ENCODE measurements around the gene MAT2B. TPM values are rescaled to one million over a fixed set of nuclear protein-coding genes. Genes with fewer than 3 reads are reported as not detected.

The MAT2B gene
- total and polyA plus RNA-seq, 2 of the 8 experiments (the other 6 are each of a cell fraction or from before 2014, with no cell fraction given): 33.9 to 65.2 TPM

GRCh38 chr5:163463063-163463435, 42.4 kb upstream of the MAT2B start:
- Histone ChIP-seq H4K8ac (ENCODE audit: extremely low read depth, insufficient read depth, low read length) (no peak overlapping the region), H3K4me2 (ENCODE audit: insufficient read depth in 1 of 2, low read depth in 2 of 2, low read length in 2 of 2) (no peak overlapping the region), H3K36me3 (ENCODE audit: control insufficient read depth in 2 of 4, insufficient read depth in 4 of 4, low read length in 3 of 4) (peaks cover 2 to 37% (median 14%) of the 10 kb centered on the region in 4 experiments; a peak in 6 of 8 replicates), H2BK20ac (ENCODE audit: low read length) (no peak overlapping the region), H3K23ac (ENCODE audit: insufficient read length) (no peak overlapping the region), H2BK12ac (ENCODE audit: low read depth, low read length) (no peak overlapping the region), H3K79me2 (ENCODE audit: control insufficient read depth in 1 of 2, insufficient read depth in 2 of 2, low read length in 2 of 2) (peaks cover 5 to 38% of the 10 kb centered on the region in 2 experiments; a peak in 3 of 4 replicates), H2AFZ (ENCODE audit: low read length) (no peak overlapping the region), H3K56ac (replicated peaks; ENCODE audit: insufficient read length, low read depth, low read length) (no peak overlapping the region), H2BK5ac (ENCODE audit: low read depth, low read length) (no peak overlapping the region), H2BK15ac (ENCODE audit: low read length) (no peak overlapping the region), H4K5ac (ENCODE audit: insufficient read length, low read depth, low read length) (no peak overlapping the region), H3K9me3 (ENCODE audit: insufficient read depth in 2 of 2, low read depth in 1 of 2, low read length in 1 of 2) (no peaks in the 10 kb centered on the region), H2BK120ac (replicated peaks; ENCODE audit: low read depth, low read length) (no peak overlapping the region), H3K79me1 (ENCODE audit: low read depth, low read length) (no peaks in the 10 kb centered on the region; the same call in 1 of the 2 replicates), H3K4me1 (replicated peaks in 1 of 4; ENCODE audit: control insufficient read depth in 3 of 4, insufficient read depth in 4 of 4, low read length in 3 of 4) (peaks cover 0 to 7% (median 2%) of the 10 kb centered on the region in 4 experiments; a peak in 4 of 7 replicates), H4K20me1 (replicated peaks in 1 of 2; ENCODE audit: control insufficient read depth in 1 of 2, insufficient read depth in 2 of 2, low read length in 2 of 2) (no peaks in the 10 kb centered on the region), H3K4me3 (ENCODE audit: extremely low read depth in 1 of 4, insufficient read depth in 2 of 4, low read depth in 3 of 4, low read length in 4 of 4) (no peak overlapping the region), H3K14ac (ENCODE audit: insufficient read length) (no peak overlapping the region), H3K18ac (ENCODE audit: extremely low read depth, low read length) (no peak overlapping the region), H3K27me3 (replicated peaks in 1 of 4; ENCODE audit: control insufficient read depth in 3 of 4, extremely low read depth in 1 of 4, insufficient read depth in 3 of 4, low read length in 3 of 4) (no peaks in the 10 kb centered on the region), H3K23me2 (ENCODE audit: low read depth, low read length) (peaks cover 5% of the 10 kb centered on the region; the same call in 1 of the 2 replicates), H2AK5ac (ENCODE audit: low read depth, low read length) (no peak overlapping the region), H3K27ac (ENCODE audit: low read depth, low read length) (no peak overlapping the region), H4K91ac (replicated peaks; ENCODE audit: insufficient read length, low read length) (no peak overlapping the region), H3K9ac (replicated peaks in 1 of 4; ENCODE audit: extremely low read depth in 1 of 4, low read depth in 3 of 4, low read length in 3 of 4) (no peak overlapping the region), H3K4ac (replicated peaks; ENCODE audit: insufficient read length, low read depth, low read length) (no peak overlapping the region)
- FAIRE-seq (no peak), DNase-seq (ENCODE audit: low read depth in 1 of 2, low spot score in 2 of 2) (no peak)
- ChIA-PET CTCF (ENCODE audit: partially characterized antibody) (no interaction called here), POLR2A (ENCODE audit: partially characterized antibody) (interaction anchor here (0.7 to 9.6 kb wide), 4 partner anchors 14 to 766 kb away, joined by 4 to 189 read pairs (median 68); partner anchors contain the start of genes CCNG1 and MAT2B)
- no peak for TF ChIP-seq TAF7 (optimal IDR thresholded peaks at IDR 0.05; ENCODE audit: borderline replicate concordance, low read depth, low read length)
- TF ChIP-seq YY1 (IDR thresholded peaks at IDR 0.05; ENCODE audit: low read depth, low read length): no peak
- no peak for TF ChIP-seq CTBP2 (IDR thresholded peaks at IDR 0.05; ENCODE audit: borderline replicate concordance, insufficient read depth, insufficient read length, low read length)
- TF ChIP-seq POLR2A (IDR thresholded peaks at IDR 0.05; ENCODE audit: control extremely low read depth in 1 of 2, low read depth in 2 of 2, low read length in 2 of 2): no peak
- no peak for TF ChIP-seq SRF (IDR thresholded peaks at IDR 0.05; ENCODE audit: low read depth, low read length)
- TF ChIP-seq TEAD4 (IDR thresholded peaks at IDR 0.05; ENCODE audit: low read depth, low read length): no peak
- TF ChIP-seq HDAC6 (IDR thresholded peaks at IDR 0.05; ENCODE audit: low read depth, low read length): no peak
- TF ChIP-seq KDM1A (IDR thresholded peaks at IDR 0.05; ENCODE audit: borderline replicate concordance, low read length): no peak
- TF ChIP-seq BRCA1 (IDR thresholded peaks at IDR 0.05; ENCODE audit: low read depth, low read length): no peak
- no peak for TF ChIP-seq CREB1 (IDR thresholded peaks at IDR 0.05)
- TF ChIP-seq SP1 (IDR thresholded peaks at IDR 0.05; ENCODE audit: low read depth, low read length): no peak
- no peak for TF ChIP-seq E2F6 (IDR thresholded peaks at IDR 0.05)
- no peak for TF ChIP-seq ASH2L (IDR thresholded peaks at IDR 0.05; ENCODE audit: low read length)
- no peak for TF ChIP-seq NANOG (IDR thresholded peaks at IDR 0.05; ENCODE audit: insufficient read depth, low read depth, low read length, poor library complexity, severe bottlenecking)
- no peak for TF ChIP-seq RAD21 (IDR thresholded peaks at IDR 0.05 in 1 of 2, conservative IDR thresholded peaks at IDR 0.05 in 1 of 2; ENCODE audit: low read depth in 2 of 2, low read length in 2 of 2)
- TF ChIP-seq BCL11A (IDR thresholded peaks at IDR 0.05; ENCODE audit: low read depth in 2 of 2, low read length in 2 of 2): no peak
